ENCODE measurements around the gene DEFB113. TPM values are rescaled to one million over a fixed set of nuclear protein-coding genes. Genes with fewer than 3 reads are reported as not detected.

DEFB113 gene
- total RNA-seq, 1 experiment from 2014 or later = not detected

- Histone ChIP-seq H2AFZ (ENCODE audit: low read depth, low read length, poor library complexity, severe bottlenecking) (no peak overlapping the region), H3K4me2 (ENCODE audit: low read length) (no peak overlapping the region), H3K79me2 (ENCODE audit: insufficient read depth, low read length) (no peaks in the 10 kb centered on the region), H4K20me1 (ENCODE audit: insufficient read depth) (no peaks in the 10 kb centered on the region), H3K9me3 (ENCODE audit: control insufficient read depth in 1 of 2, insufficient read depth in 1 of 2, low read depth in 1 of 2, low read length in 2 of 2) (no peaks in the 10 kb centered on the region), H3K36me3 (ENCODE audit: control insufficient read depth in 1 of 2, insufficient read depth in 2 of 2, low read length in 2 of 2) (no peaks in the 10 kb centered on the region), H3K27ac (ENCODE audit: low read depth, low read length) (no peak overlapping the region), H3K4me1 (ENCODE audit: control insufficient read depth in 1 of 2, insufficient read depth in 2 of 2, low read length in 2 of 2) (no peaks in the 10 kb centered on the region), H3K9me2 (ENCODE audit: insufficient read depth) (no peaks in the 10 kb centered on the region), H3K4me3 (replicated peaks in 1 of 2; ENCODE audit: low read depth in 1 of 2, low read length in 2 of 2) (no peak overlapping the region), H3K27me3 (ENCODE audit: insufficient read depth, low read length) (0 out of 2 replicates have a peak, but pooled peaks cover 9% of the 10 kb centered on the region), H3K9ac (ENCODE audit: low read length) (no peak overlapping the region)
- DNase-seq (ENCODE audit: low read depth, low spot score) (no peak), ATAC-seq (no peak)
- RAD21 ChIA-PET (ENCODE audit: low non-redundant PET in 1 of 2, low total read pairs in 2 of 2, uncharacterized antibody in 2 of 2, unreplicated experiment in 2 of 2) = no interaction called here
- TF ChIP-seq CEBPB (IDR thresholded peaks at IDR 0.05; ENCODE audit: low read depth) = no peak
- no peak for TF ChIP-seq ZNF274 (IDR thresholded peaks at IDR 0.05; ENCODE audit: low read depth, low read length)
- TF ChIP-seq, protein P1, sequence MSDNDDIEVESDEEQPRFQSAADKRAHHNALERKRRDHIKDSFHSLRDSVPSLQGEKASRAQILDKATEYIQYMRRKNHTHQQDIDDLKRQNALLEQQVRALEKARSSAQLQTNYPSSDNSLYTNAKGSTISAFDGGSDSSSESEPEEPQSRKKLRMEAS (IDR thresholded peaks at IDR 0.05) = no peak
- TF ChIP-seq, protein P2, sequence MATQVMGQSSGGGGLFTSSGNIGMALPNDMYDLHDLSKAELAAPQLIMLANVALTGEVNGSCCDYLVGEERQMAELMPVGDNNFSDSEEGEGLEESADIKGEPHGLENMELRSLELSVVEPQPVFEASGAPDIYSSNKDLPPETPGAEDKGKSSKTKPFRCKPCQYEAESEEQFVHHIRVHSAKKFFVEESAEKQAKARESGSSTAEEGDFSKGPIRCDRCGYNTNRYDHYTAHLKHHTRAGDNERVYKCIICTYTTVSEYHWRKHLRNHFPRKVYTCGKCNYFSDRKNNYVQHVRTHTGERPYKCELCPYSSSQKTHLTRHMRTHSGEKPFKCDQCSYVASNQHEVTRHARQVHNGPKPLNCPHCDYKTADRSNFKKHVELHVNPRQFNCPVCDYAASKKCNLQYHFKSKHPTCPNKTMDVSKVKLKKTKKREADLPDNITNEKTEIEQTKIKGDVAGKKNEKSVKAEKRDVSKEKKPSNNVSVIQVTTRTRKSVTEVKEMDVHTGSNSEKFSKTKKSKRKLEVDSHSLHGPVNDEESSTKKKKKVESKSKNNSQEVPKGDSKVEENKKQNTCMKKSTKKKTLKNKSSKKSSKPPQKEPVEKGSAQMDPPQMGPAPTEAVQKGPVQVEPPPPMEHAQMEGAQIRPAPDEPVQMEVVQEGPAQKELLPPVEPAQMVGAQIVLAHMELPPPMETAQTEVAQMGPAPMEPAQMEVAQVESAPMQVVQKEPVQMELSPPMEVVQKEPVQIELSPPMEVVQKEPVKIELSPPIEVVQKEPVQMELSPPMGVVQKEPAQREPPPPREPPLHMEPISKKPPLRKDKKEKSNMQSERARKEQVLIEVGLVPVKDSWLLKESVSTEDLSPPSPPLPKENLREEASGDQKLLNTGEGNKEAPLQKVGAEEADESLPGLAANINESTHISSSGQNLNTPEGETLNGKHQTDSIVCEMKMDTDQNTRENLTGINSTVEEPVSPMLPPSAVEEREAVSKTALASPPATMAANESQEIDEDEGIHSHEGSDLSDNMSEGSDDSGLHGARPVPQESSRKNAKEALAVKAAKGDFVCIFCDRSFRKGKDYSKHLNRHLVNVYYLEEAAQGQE (IDR thresholded peaks at IDR 0.05; ENCODE audit: low read depth) = no peak
- intact Hi-C loops (cut with micrococcal nuclease) = no loop called here
- POLR2A ChIA-PET = no interaction called here
- BruUV-seq (replicated peaks) = no TSS peak
- CTCF ChIA-PET = no interaction called here
Observed at GRCh38 chr6:49982046-49982445, 12.6 kb upstream of the DEFB113 start.

DNA sequence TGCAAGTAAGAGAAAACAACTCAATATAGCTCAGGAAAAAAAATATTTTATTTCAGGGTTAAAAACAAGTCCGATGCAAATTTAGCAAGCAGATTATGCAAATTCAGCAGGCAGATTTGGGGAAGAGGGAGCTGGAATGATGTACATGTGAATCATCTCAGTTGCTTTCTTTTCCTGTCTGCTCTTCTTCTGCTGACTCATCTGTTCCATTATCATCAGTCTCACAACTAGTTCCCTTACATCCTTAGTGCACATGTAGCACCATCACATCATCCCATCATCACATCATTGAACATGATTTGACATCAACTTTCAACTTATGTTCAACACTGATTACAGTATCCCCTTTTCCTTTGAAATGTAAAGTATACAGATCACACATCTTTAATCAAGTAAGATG is 11.5 kb upstream of the DEFB113 start:
- H3K4me3 ChIP-seq (replicated peaks in 1 of 2; ENCODE audit: low read depth in 1 of 2, low read length in 2 of 2) = no peak overlapping the region
- TF ChIP-seq JUND (IDR thresholded peaks at IDR 0.05) = no peak
- TF ChIP-seq EZH2 (IDR thresholded peaks at IDR 0.05) = no peak
- TF ChIP-seq SP1 (IDR thresholded peaks at IDR 0.05; ENCODE audit: low read depth) = no peak
- TF ChIP-seq YY1 (IDR thresholded peaks at IDR 0.05; ENCODE audit: extremely low read depth, insufficient replicate concordance, low read depth, low read length) = no peak
- TF ChIP-seq TCF7L2 (IDR thresholded peaks at IDR 0.05; ENCODE audit: borderline replicate concordance, extremely low read depth, insufficient read depth, insufficient read length) = no peak
- TF ChIP-seq POLR2AphosphoS5 (IDR thresholded peaks at IDR 0.05; ENCODE audit: low read depth, low read length) = no peak
- TF ChIP-seq SIN3A (IDR thresholded peaks at IDR 0.05; ENCODE audit: low read depth) = no peak
- TF ChIP-seq RAD21 (IDR thresholded peaks at IDR 0.05; ENCODE audit: low read depth) = no peak
- TF ChIP-seq EGR1 (IDR thresholded peaks at IDR 0.05; ENCODE audit: low read depth) = no peak
- TF ChIP-seq POLR2A (IDR thresholded peaks at IDR 0.05; ENCODE audit: borderline replicate concordance, extremely low read depth, insufficient read depth, insufficient read length) = no peak
- no peak for TF ChIP-seq ZNF274 (IDR thresholded peaks at IDR 0.05; ENCODE audit: low read depth, low read length)
- TF ChIP-seq, protein P3, sequence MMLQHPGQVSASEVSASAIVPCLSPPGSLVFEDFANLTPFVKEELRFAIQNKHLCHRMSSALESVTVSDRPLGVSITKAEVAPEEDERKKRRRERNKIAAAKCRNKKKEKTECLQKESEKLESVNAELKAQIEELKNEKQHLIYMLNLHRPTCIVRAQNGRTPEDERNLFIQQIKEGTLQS (IDR thresholded peaks at IDR 0.05) = no peak
- TF ChIP-seq SRF (IDR thresholded peaks at IDR 0.05; ENCODE audit: low read depth) = no peak
- TF ChIP-seq CEBPB (IDR thresholded peaks at IDR 0.05; ENCODE audit: low read depth) = no peak
- TF ChIP-seq ZFX (IDR thresholded peaks at IDR 0.05) = no peak
- TF ChIP-seq, protein P1 (IDR thresholded peaks at IDR 0.05) = no peak

More for the DNA sequence above, 11.5 kb upstream of the DEFB113 start:
- Histone ChIP-seq H3K9me2 (ENCODE audit: insufficient read depth) (no peaks in the 10 kb centered on the region), H3K36me3 (ENCODE audit: control insufficient read depth in 1 of 2, insufficient read depth in 2 of 2, low read length in 2 of 2) (no peaks in the 10 kb centered on the region), H3K9me3 (ENCODE audit: control insufficient read depth in 1 of 2, insufficient read depth in 1 of 2, low read depth in 1 of 2, low read length in 2 of 2) (no peaks in the 10 kb centered on the region), H3K79me2 (ENCODE audit: insufficient read depth, low read length) (no peaks in the 10 kb centered on the region), H3K27ac (ENCODE audit: low read depth, low read length) (no peak overlapping the region), H3K4me1 (ENCODE audit: control insufficient read depth in 1 of 2, insufficient read depth in 2 of 2, low read length in 2 of 2) (no peaks in the 10 kb centered on the region), H3K9ac (ENCODE audit: low read length) (no peak overlapping the region), H3K4me2 (ENCODE audit: low read length) (no peak overlapping the region), H4K20me1 (ENCODE audit: insufficient read depth) (no peaks in the 10 kb centered on the region), H2AFZ (ENCODE audit: low read depth, low read length, poor library complexity, severe bottlenecking) (no peak overlapping the region), H3K27me3 (ENCODE audit: insufficient read depth, low read length) (0 out of 2 replicates have a peak, but pooled peaks cover 11% of the 10 kb centered on the region)
- no TSS peak for BruUV-seq (replicated peaks)
- RAD21 ChIA-PET (ENCODE audit: low non-redundant PET in 1 of 2, low total read pairs in 2 of 2, uncharacterized antibody in 2 of 2, unreplicated experiment in 2 of 2) = no interaction called here
- POLR2A ChIA-PET = interaction anchor here (0.7 kb wide), 1 partner anchor 61 kb away, joined by 4 read pairs; no protein-coding TSS in a partner anchor
- CTCF ChIA-PET = no interaction called here
- intact Hi-C loops (cut with micrococcal nuclease) = no loop called here
- DNase-seq (ENCODE audit: low read depth, low spot score) = no peak
- no peak for ATAC-seq
